Suprapubic skin (tissue), 4 donors: ENCODE data around the gene ATP1B1. TPM values are rescaled to one million over a fixed set of nuclear protein-coding genes. Genes with fewer than 3 reads are reported as not detected.
"Not testable (repeated sequence)": the region's sequence is repeated elsewhere in the genome, so short reads cannot be mapped to it uniquely, and the experiment has no call there.

Source experiments
- DNase-seq, 2 donors: peaks; one replicate each; pipeline ENCODE4 v3.0.0-alpha.2; 2019; ENCODE audit warnings: low spot score in 2 of 2
- H3K27ac ChIP-seq: fragments of 200-600 bp; sonication (generic); one replicate; pipeline ENCODE4 v1.5.1; 2019
- H3K27me3 ChIP-seq: fragments of 200-600 bp; sonication (generic); one replicate; pipeline ENCODE4 v1.5.1; 2019
- H3K36me3 ChIP-seq: fragments of 200-600 bp; sonication (generic); one replicate; pipeline ENCODE4 v1.5.1; 2019
- H3K4me1 ChIP-seq: fragments of 200-600 bp; sonication (generic); one replicate; pipeline ENCODE4 v1.5.1; 2019
- H3K4me3 ChIP-seq: fragments of 200-600 bp; sonication (generic); one replicate; pipeline ENCODE4 v1.5.1; 2019; ENCODE audit warnings: mild to moderate bottlenecking
- H3K9me3 ChIP-seq: fragments of 200-600 bp; sonication (generic); one replicate; pipeline ENCODE4 v1.5.1; 2019
- EP300 ChIP-seq: sonication (generic); formaldehyde crosslinking; IDR thresholded peaks from one replicate; pipeline ENCODE4 v1.6.1; 2017; ENCODE audit warnings: antibody characterized with exemption
- POLR2A ChIP-seq, 2 donors: fragments of 450-650 bp; IDR thresholded peaks; one replicate each; pipeline ENCODE4 v1.6.1; 2017; ENCODE audit warnings: antibody characterized with exemption in 2 of 2, mild to moderate bottlenecking in 2 of 2, moderate library complexity in 2 of 2
- POLR2AphosphoS5 ChIP-seq, 3 donors: sonication (generic); formaldehyde crosslinking; IDR thresholded peaks; one replicate each; pipeline ENCODE4 v1.6.1; 2017; ENCODE audit warnings: antibody characterized with exemption in 3 of 3
- WGBS: methylation state at CpG from one replicate; pipeline ENCODE4 v1.1.5; 2018; 5-methylcytosine and 5-hydroxymethylcytosine counted together
- total RNA-seq, 4 donors: library from RNA; depleted of rRNA; stranded (reverse); fragments of >200 nt; gene quantifications; one replicate each; pipeline ENCODE4 v1.1.0, GENCODE V29; 2016
- TF ChIP-seq, protein P1 (sequence below), 2 donors: fragments of 200-600 bp in 1 of 2; fragments of 450-650 bp in 1 of 2; sonication (generic) in 1 of 2; IDR thresholded peaks; one replicate each; pipeline ENCODE4 v1.5.1; 2016 to 2019; ENCODE audit warnings: antibody characterized with exemption in 2 of 2, mild to moderate bottlenecking in 1 of 2, moderate library complexity in 1 of 2

ATP1B1 gene
- total RNA-seq, 4 donors from 2014 or later: 63.3 to 150 (median 108) TPM

DNA sequence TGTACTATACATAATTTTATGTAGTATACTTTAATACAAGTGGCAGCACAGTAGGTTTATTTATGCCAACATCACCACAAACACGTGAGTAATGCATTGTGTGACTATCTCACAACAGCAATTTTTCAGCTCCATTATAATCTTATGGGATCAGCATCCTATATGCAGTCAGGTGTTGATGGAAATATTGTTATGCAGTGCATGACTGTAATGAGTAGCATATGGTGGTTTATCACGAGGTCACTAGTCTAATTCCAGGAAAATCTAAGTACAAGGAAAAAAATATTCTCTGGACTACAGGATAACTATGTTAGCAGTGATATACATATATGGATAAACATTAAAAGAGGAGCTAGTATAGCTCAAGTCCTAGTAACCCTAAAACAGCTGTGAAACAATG is 69.0 kb downstream of the ATP1B1 start:
- 66% methylated on average over 2 of the region's 2 CpGs for WGBS

DNA sequence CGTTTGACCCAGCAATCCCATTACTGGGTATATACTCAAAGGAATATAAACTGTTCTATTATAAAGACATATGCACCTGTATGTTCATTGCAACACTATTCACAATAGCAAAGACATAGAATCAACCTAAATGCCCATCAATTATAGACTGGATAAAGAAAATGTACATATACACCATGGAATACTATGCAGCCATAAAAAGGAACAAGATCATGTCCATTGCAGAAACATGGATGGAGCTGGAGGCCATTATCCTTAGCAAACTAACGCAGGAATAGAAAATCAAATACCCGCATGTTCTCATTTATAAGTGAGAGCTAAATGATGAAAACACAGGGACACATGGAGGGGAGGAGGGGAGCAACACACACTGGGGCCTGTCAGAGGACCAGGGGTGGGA is 72.9 kb downstream of the ATP1B1 start:
- not testable (repeated sequence) for H3K9me3 ChIP-seq, DNase-seq, H3K36me3 ChIP-seq, H3K27me3 ChIP-seq, H3K27ac ChIP-seq, H3K4me3 ChIP-seq, H3K4me1 ChIP-seq
- WGBS: 95% methylated on average over 3 of the region's 3 CpGs

More for the DNA sequence above, 69.0 kb downstream of the ATP1B1 start:
- Histone ChIP-seq H3K27ac (no peak overlapping the region), H3K4me1 (no peaks in the 10 kb centered on the region), H3K9me3 (no peaks in the 10 kb centered on the region), H3K27me3 (no peaks in the 10 kb centered on the region), H3K4me3 (no peak overlapping the region), H3K36me3 (no peaks in the 10 kb centered on the region)
- no peak for TF ChIP-seq EP300
- TF ChIP-seq, protein P1, sequence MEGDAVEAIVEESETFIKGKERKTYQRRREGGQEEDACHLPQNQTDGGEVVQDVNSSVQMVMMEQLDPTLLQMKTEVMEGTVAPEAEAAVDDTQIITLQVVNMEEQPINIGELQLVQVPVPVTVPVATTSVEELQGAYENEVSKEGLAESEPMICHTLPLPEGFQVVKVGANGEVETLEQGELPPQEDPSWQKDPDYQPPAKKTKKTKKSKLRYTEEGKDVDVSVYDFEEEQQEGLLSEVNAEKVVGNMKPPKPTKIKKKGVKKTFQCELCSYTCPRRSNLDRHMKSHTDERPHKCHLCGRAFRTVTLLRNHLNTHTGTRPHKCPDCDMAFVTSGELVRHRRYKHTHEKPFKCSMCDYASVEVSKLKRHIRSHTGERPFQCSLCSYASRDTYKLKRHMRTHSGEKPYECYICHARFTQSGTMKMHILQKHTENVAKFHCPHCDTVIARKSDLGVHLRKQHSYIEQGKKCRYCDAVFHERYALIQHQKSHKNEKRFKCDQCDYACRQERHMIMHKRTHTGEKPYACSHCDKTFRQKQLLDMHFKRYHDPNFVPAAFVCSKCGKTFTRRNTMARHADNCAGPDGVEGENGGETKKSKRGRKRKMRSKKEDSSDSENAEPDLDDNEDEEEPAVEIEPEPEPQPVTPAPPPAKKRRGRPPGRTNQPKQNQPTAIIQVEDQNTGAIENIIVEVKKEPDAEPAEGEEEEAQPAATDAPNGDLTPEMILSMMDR (IDR thresholded peaks at IDR 0.05): no peak
- no peak for TF ChIP-seq POLR2AphosphoS5 (IDR thresholded peaks at IDR 0.05)
- TF ChIP-seq POLR2A (IDR thresholded peaks at IDR 0.05): no peak
- no peak for DNase-seq

DNA sequence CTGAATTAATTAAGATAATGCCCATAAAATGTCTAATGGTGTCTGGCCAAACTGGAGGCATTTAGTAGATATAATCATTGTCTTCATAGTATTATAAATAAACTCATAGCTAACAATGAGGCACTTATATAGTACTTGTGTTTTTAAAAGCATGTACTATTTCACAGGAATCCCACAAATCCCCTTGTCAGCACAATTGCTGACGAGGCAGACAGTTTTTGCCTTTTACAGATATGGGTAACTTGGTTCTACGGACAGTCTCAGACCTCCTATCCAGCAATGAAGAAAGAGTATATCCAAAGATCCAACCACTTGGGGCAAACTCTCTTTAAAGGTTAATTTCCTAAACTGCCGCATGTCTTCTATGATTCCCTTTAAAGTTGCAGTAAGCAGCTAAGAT is 73.7 kb downstream of the ATP1B1 start:
- Histone ChIP-seq H3K27ac (no peak overlapping the region), H3K4me3 (no peak overlapping the region), H3K4me1 (no peaks in the 10 kb centered on the region), H3K36me3 (no peaks in the 10 kb centered on the region), H3K27me3 (no peaks in the 10 kb centered on the region), H3K9me3 (no peaks in the 10 kb centered on the region)
- WGBS: 88% methylated on average over 3 of the region's 3 CpGs
- TF ChIP-seq, protein P1 (IDR thresholded peaks at IDR 0.05): no peak
- no peak for TF ChIP-seq EP300
- TF ChIP-seq POLR2A (IDR thresholded peaks at IDR 0.05): no peak
- TF ChIP-seq POLR2AphosphoS5 (IDR thresholded peaks at IDR 0.05): no peak
- DNase-seq: no peak
